Left lung (tissue), 10 donors: Measurements from ENCODE around the gene MYO1F. TPM values are rescaled to one million over a fixed set of nuclear protein-coding genes. Genes with fewer than 3 reads are reported as not detected.

Experiments
- ATAC-seq: fragments of 200-7000 bp; cut with Tn5 transposase; one replicate; pipeline ENCODE4 v1.9.1; 2020; ENCODE audit warnings: moderate library complexity
- DNase-seq, 4 donors: peaks; one replicate each; pipeline ENCODE4 v3.0.0-alpha.2; 2013 to 2020
- H3K27ac ChIP-seq, 2 donors: fragments of 200-600 bp; sonication (generic) in 1 of 2; one replicate each; pipeline versions ENCODE4 v1.5.0 to v1.8.0; 2020 to 2021
- H3K27me3 ChIP-seq, 2 donors: fragments of 200-600 bp; sonication (generic) in 1 of 2; one replicate each; pipeline versions ENCODE4 v1.5.0 to v1.8.0; 2020 to 2021
- H3K36me3 ChIP-seq, 2 donors: fragments of 200-600 bp; sonication (generic) in 1 of 2; one replicate each; pipeline versions ENCODE4 v1.5.0 to v1.8.0; 2020 to 2021
- H3K4me1 ChIP-seq, 2 donors: fragments of 200-600 bp; one replicate each; pipeline ENCODE4 v1.8.0; 2021
- H3K4me3 ChIP-seq, 2 donors: fragments of 200-600 bp; sonication (generic) in 1 of 2; one replicate each; pipeline versions ENCODE4 v1.5.0 to v1.8.0; 2020 to 2021; ENCODE audit warnings: mild to moderate bottlenecking in 1 of 2
- H3K9me3 ChIP-seq, 2 donors: fragments of 200-600 bp; sonication (generic) in 1 of 2; one replicate each; pipeline versions ENCODE4 v1.5.0 to v1.8.0; 2020 to 2021
- CTCF ChIP-seq, 2 donors: fragments of 200-600 bp; sonication (generic) in 1 of 2; IDR thresholded peaks; one replicate each; pipeline versions ENCODE4 v1.5.0 to v1.8.0; 2021; ENCODE audit warnings: antibody characterized with exemption in 2 of 2
- intact Hi-C, 2 donors: fragments of 100-400 bp; cut with DNase I; formaldehyde crosslinking; loops; one replicate each; pipeline versions ENCODE4 v1.11.2 to v1.14.2; 2022
- polyA plus RNA-seq, 6 donors: library from polyadenylated mRNA; unstranded; fragments of 120-200 nt; gene quantifications; one replicate each; pipeline ENCODE4 v1.2.1, GENCODE V29; 2013; ENCODE audit not compliant: insufficient read length in 6 of 6
- total RNA-seq, 2 donors: library from RNA; stranded (reverse); fragmentation: NEBNext Ultra II Directional; extraction: Animal tissue kit (Norgen Biotek cat#: 25700); gene quantifications; one replicate each; pipeline ENCODE4 v1.2.1, GENCODE V29; 2021
- donor health status: DM: no; HTN: yes; CAD: no.
- donor health status: DM: no; HTN: no; CAD: no.

The MYO1F gene
- total and polyA plus RNA-seq, 8 donors: 11.3 to 161 (median 13.8) TPM

GRCh38 chr19:8506402-8506957, 70.8 kb downstream of the MYO1F start:
- ATAC-seq: peak; percentile 20
- Histone ChIP-seq H3K9me3 (no peaks in the 10 kb centered on the region), H3K36me3 (peaks cover 0 to 11% of the 10 kb centered on the region in 2 donors), H3K27me3 (no peaks in the 10 kb centered on the region), H3K4me3 (peak overlapping the region; percentile 57 to 59), H3K27ac (peak overlapping the region in 1 of 2 donors; percentile 85), H3K4me1 (peaks cover 0 to 45% of the 10 kb centered on the region in 2 donors)
- TF ChIP-seq CTCF (IDR thresholded peaks at IDR 0.05): peak in 1 of 2 donors; percentile 37
- peak in 1 of 4 donors; percentile 50 for DNase-seq
- intact Hi-C loops: no loop called here

GRCh38 chr19:8505680-8506401, 71.4 kb downstream of the MYO1F start:
- ATAC-seq (peak; percentile 89), DNase-seq (peak; percentile 69 to 96 (median 78))
- Histone ChIP-seq H3K27me3 (no peaks in the 10 kb centered on the region), H3K4me1 (peaks cover 0 to 51% of the 10 kb centered on the region in 2 donors), H3K36me3 (peaks cover 0 to 5% of the 10 kb centered on the region in 2 donors), H3K4me3 (peak overlapping the region; percentile 57 to 59), H3K9me3 (no peaks in the 10 kb centered on the region), H3K27ac (peak overlapping the region in 1 of 2 donors; percentile 85)
- peak; percentile 84 to 93 for TF ChIP-seq CTCF (IDR thresholded peaks at IDR 0.05)
- intact Hi-C loops: no loop called here

GRCh38 chr19:8504919-8505318, 72.3 kb downstream of the MYO1F start:
- no peak for TF ChIP-seq CTCF (IDR thresholded peaks at IDR 0.05)
- no peak for DNase-seq
- Histone ChIP-seq H3K27me3 (no peaks in the 10 kb centered on the region), H3K36me3 (no peaks in the 10 kb centered on the region), H3K4me3 (no peak overlapping the region), H3K4me1 (peaks cover 0 to 56% of the 10 kb centered on the region in 2 donors), H3K9me3 (no peaks in the 10 kb centered on the region), H3K27ac (peak overlapping the region in 1 of 2 donors; percentile 85)
- intact Hi-C loops: loop anchor here in 1 of 2 donors (5.0 kb wide), 1 partner anchor 148 kb away; no protein-coding TSS in a partner anchor
- ATAC-seq: no peak

GRCh38 chr19:8504171-8504570, 73.1 kb downstream of the MYO1F start:
- no peaks in the 10 kb centered on the region for H3K9me3 ChIP-seq
- peaks cover 0 to under 1% of the 10 kb centered on the region in 2 donors for H3K36me3 ChIP-seq
- peak overlapping the region in 1 of 2 donors; percentile 85 for H3K27ac ChIP-seq
- DNase-seq (no peak), ATAC-seq (no peak)
- H3K4me1 ChIP-seq: peaks cover 0 to 63% of the 10 kb centered on the region in 2 donors
- H3K4me3 ChIP-seq: no peak overlapping the region
- no peaks in the 10 kb centered on the region for H3K27me3 ChIP-seq
- TF ChIP-seq CTCF (IDR thresholded peaks at IDR 0.05): no peak
- intact Hi-C loops: loop anchor here in 1 of 2 donors (5.0 kb wide), 1 partner anchor 147 kb away; no protein-coding TSS in a partner anchor

GRCh38 chr19:8503510-8503909, 73.7 kb downstream of the MYO1F start:
- Histone ChIP-seq H3K9me3 (no peaks in the 10 kb centered on the region), H3K27ac (peak overlapping the region in 1 of 2 donors; percentile 85), H3K4me1 (peaks cover 0 to 70% of the 10 kb centered on the region in 2 donors), H3K36me3 (peaks cover 0 to 7% of the 10 kb centered on the region in 2 donors), H3K27me3 (no peaks in the 10 kb centered on the region), H3K4me3 (peak overlapping the region in 1 of 2 donors; percentile 44)
- no peak for TF ChIP-seq CTCF (IDR thresholded peaks at IDR 0.05)
- intact Hi-C loops: loop anchor here in 1 of 2 donors (5.0 kb wide), 1 partner anchor 146 kb away; no protein-coding TSS in a partner anchor
- DNase-seq (peak in 2 of 4 donors; percentile 68 to 88), ATAC-seq (peak; percentile 2)
